ENCODE results near the gene PBX4.

DNA sequence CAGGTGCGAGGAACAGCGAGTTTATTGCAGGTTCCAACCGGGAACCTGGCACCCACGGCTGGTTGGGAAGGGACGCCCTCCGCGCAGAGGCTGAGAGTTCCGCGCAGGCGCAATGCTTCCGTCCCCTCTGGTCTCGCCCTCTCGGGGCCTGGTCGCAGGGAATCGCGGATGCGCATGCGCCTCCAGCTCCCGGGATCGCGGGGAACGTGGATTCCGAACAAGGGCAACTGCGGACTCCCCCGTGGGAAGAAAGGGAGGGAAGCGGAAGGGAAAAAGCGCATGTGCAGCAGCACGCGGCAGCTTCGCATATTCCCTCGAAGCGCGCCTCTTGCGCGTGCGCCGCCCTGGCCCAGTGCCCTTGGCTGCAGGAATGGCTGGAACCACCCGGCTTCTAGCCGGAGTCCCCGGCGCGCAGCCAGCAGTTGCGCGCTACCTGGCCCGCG, 104.3 kb downstream of the PBX4 start:
- TF ChIP-seq CTCF (IDR thresholded peaks at IDR 0.05) (no peak), POLR2A (IDR thresholded peaks at IDR 0.05) (peak in 1 of 2 donors; percentile 32)

Measured in heart left ventricle (tissue), 13 donors.